BE2C (cell line): ENCODE data around the gene TMEFF1.

Experiments
- DNase-seq: peaks from one replicate; pipeline ENCODE4 v3.0.0-alpha.2; 2020
- H3K27me3 ChIP-seq: fragments of 250-450 bp; sonication (Bioruptor Pico); 2 replicates; pipeline ENCODE4 v1.5.1; 2020; ENCODE audit warnings: mild to moderate bottlenecking
- H3K36me3 ChIP-seq: fragments of 250-450 bp; sonication (Bioruptor Pico); 2 replicates; pipeline ENCODE4 v1.5.1; 2020; ENCODE audit warnings: mild to moderate bottlenecking
- H3K4me1 ChIP-seq: fragments of 250-450 bp; sonication (Bioruptor Pico); 2 replicates; pipeline ENCODE4 v1.5.1; 2020
- H3K4me3 ChIP-seq: 2 replicates; pipeline ENCODE4 v1.5.1; 2011; ENCODE audit warnings: low read depth, low read length
- H3K9me3 ChIP-seq: fragments of 250-450 bp; sonication (Bioruptor Pico); 2 replicates; pipeline ENCODE4 v1.5.1; 2020
- CTCF ChIP-seq: IDR thresholded peaks from 2 replicates; pipeline ENCODE4 v1.5.1; 2012; ENCODE audit warnings: mild to moderate bottlenecking, low read depth, low read length

Gene TMEFF1

GRCh38 chr9:100578610-100579009, 105.7 kb downstream of the TMEFF1 start:
- no peaks in the 10 kb centered on the region for H3K9me3 ChIP-seq
- no peaks in the 10 kb centered on the region for H3K27me3 ChIP-seq
- no peak for DNase-seq
- no peak overlapping the region for H3K4me3 ChIP-seq
- H3K36me3 ChIP-seq: no peaks in the 10 kb centered on the region
- TF ChIP-seq CTCF: no peak
- H3K4me1 ChIP-seq: peaks cover 4% of the 10 kb centered on the region

GRCh38 chr9:100579665-100580064, 106.7 kb downstream of the TMEFF1 start:
- Histone ChIP-seq H3K9me3 (no peaks in the 10 kb centered on the region), H3K4me1 (no peaks in the 10 kb centered on the region), H3K4me3 (no peak overlapping the region), H3K36me3 (no peaks in the 10 kb centered on the region), H3K27me3 (no peaks in the 10 kb centered on the region)
- DNase-seq: no peak
- TF ChIP-seq CTCF: no peak

GRCh38 chr9:100580257-100580656, 107.3 kb downstream of the TMEFF1 start:
- no peak for TF ChIP-seq CTCF
- no peak for DNase-seq
- no peaks in the 10 kb centered on the region for H3K4me1 ChIP-seq
- H3K36me3 ChIP-seq: no peaks in the 10 kb centered on the region
- no peak overlapping the region for H3K4me3 ChIP-seq
- no peaks in the 10 kb centered on the region for H3K9me3 ChIP-seq
- H3K27me3 ChIP-seq: no peaks in the 10 kb centered on the region

- DNase-seq: no peak
- no peaks in the 10 kb centered on the region for H3K4me1 ChIP-seq
- H3K4me3 ChIP-seq: no peak overlapping the region
- no peaks in the 10 kb centered on the region for H3K9me3 ChIP-seq
- no peaks in the 10 kb centered on the region for H3K27me3 ChIP-seq
- H3K36me3 ChIP-seq: no peaks in the 10 kb centered on the region
- TF ChIP-seq CTCF: no peak
Observed at GRCh38 chr9:100581081-100581480, 108.1 kb downstream of the TMEFF1 start.

GRCh38 chr9:100581661-100582060, 108.7 kb downstream of the TMEFF1 start:
- H3K36me3 ChIP-seq: no peaks in the 10 kb centered on the region
- no peak overlapping the region for H3K4me3 ChIP-seq
- TF ChIP-seq CTCF: no peak
- no peaks in the 10 kb centered on the region for H3K27me3 ChIP-seq
- no peak for DNase-seq
- no peaks in the 10 kb centered on the region for H3K9me3 ChIP-seq
- no peaks in the 10 kb centered on the region for H3K4me1 ChIP-seq

- DNase-seq: no peak
- no peaks in the 10 kb centered on the region for H3K4me1 ChIP-seq
- H3K36me3 ChIP-seq: no peaks in the 10 kb centered on the region
- TF ChIP-seq CTCF: no peak
- no peaks in the 10 kb centered on the region for H3K27me3 ChIP-seq
- no peak overlapping the region for H3K4me3 ChIP-seq
- H3K9me3 ChIP-seq: no peaks in the 10 kb centered on the region
Observed at GRCh38 chr9:100583014-100583802, 110.3 kb downstream of the TMEFF1 start.
